Neutrophil (primary cell): ENCODE data around the gene DNAJB6.
A peak's percentile ranks its signal among the peaks of the same experiment; 100 is the strongest.

Experiments used
- H3K27ac ChIP-seq: fragments of 200-600 bp; sonication (generic); 2 replicates; pipeline ENCODE4 v1.5.1; 2016; ENCODE audit warnings: mild to moderate bottlenecking, moderate library complexity
- H3K27me3 ChIP-seq: fragments of 200-600 bp; sonication (generic); 2 replicates; pipeline ENCODE4 v1.6.0; 2016; ENCODE audit warnings: mild to moderate bottlenecking
- H3K36me3 ChIP-seq: fragments of 200-600 bp; sonication (generic); 2 replicates; pipeline ENCODE4 v1.5.1; 2017
- H3K4me1 ChIP-seq, 2 experiments: fragments of 200-600 bp in 1 of 2; sonication (generic) in 1 of 2; 1 replicate in 1 of 2; 2 replicates in 1 of 2; pipeline versions ENCODE4 v1.5.1 to v1.6.1; 2013 to 2016; ENCODE audit warnings: low read depth in 1 of 2, low read length in 1 of 2, mild to moderate bottlenecking in 1 of 2, moderate library complexity in 1 of 2; ENCODE audit not compliant: control insufficient read depth in 1 of 2, insufficient read depth in 1 of 2
- H3K4me3 ChIP-seq, 2 experiments: fragments of 200-600 bp in 1 of 2; sonication (generic) in 1 of 2; 1 replicate in 1 of 2; 2 replicates in 1 of 2; pipeline ENCODE4 v1.5.1; 2013 to 2016; ENCODE audit warnings: low read depth in 1 of 2, low read length in 1 of 2, mild to moderate bottlenecking in 1 of 2, moderate library complexity in 1 of 2
- H3K9me3 ChIP-seq: fragments of 200-600 bp; sonication (generic); 2 replicates; pipeline ENCODE4 v1.5.1; 2016
- CTCF ChIP-seq: fragments of 200-600 bp; sonication (generic); IDR thresholded peaks from 2 replicates; pipeline ENCODE4 v1.5.1; 2016; ENCODE audit warnings: antibody characterized with exemption

Gene DNAJB6

GRCh38 chr7:157355784-157356511 is 19.1 kb downstream of the DNAJB6 start:
- Histone ChIP-seq H3K4me1 (peaks cover 49 to 70% of the 10 kb centered on the region in 2 experiments), H3K27me3 (no peaks in the 10 kb centered on the region), H3K4me3 (no peak overlapping the region), H3K27ac (peak overlapping the region; percentile 88), H3K36me3 (peaks cover 32% of the 10 kb centered on the region), H3K9me3 (no peaks in the 10 kb centered on the region)
- TF ChIP-seq CTCF: no peak

- H3K4me3 ChIP-seq: peak overlapping the region; percentile 4 to 5
- TF ChIP-seq CTCF: no peak
- H3K27ac ChIP-seq: peak overlapping the region; percentile 88
- peaks cover 45% of the 10 kb centered on the region for H3K36me3 ChIP-seq
- H3K27me3 ChIP-seq: no peaks in the 10 kb centered on the region
- H3K9me3 ChIP-seq: no peaks in the 10 kb centered on the region
- peaks cover 39 to 56% of the 10 kb centered on the region in 2 experiments for H3K4me1 ChIP-seq
Observed at GRCh38 chr7:157357129-157358040, 20.6 kb downstream of the DNAJB6 start.

GRCh38 chr7:157358041-157358752 is 21.4 kb downstream of the DNAJB6 start:
- peaks cover 31 to 48% of the 10 kb centered on the region in 2 experiments for H3K4me1 ChIP-seq
- H3K27ac ChIP-seq: peak overlapping the region; percentile 88
- H3K4me3 ChIP-seq: no peak overlapping the region
- H3K27me3 ChIP-seq: no peaks in the 10 kb centered on the region
- H3K36me3 ChIP-seq: peaks cover 53% of the 10 kb centered on the region
- no peak for TF ChIP-seq CTCF
- H3K9me3 ChIP-seq: no peaks in the 10 kb centered on the region

- no peaks in the 10 kb centered on the region for H3K9me3 ChIP-seq
- H3K27ac ChIP-seq: peak overlapping the region; percentile 88
- no peaks in the 10 kb centered on the region for H3K27me3 ChIP-seq
- peaks cover 58% of the 10 kb centered on the region for H3K36me3 ChIP-seq
- TF ChIP-seq CTCF: no peak
- no peak overlapping the region for H3K4me3 ChIP-seq
- H3K4me1 ChIP-seq: peaks cover 26 to 43% of the 10 kb centered on the region in 2 experiments
Observed at GRCh38 chr7:157358753-157359096, 21.9 kb downstream of the DNAJB6 start.

- TF ChIP-seq CTCF: no peak
- H3K9me3 ChIP-seq: no peaks in the 10 kb centered on the region
- peak overlapping the region; percentile 12 for H3K27ac ChIP-seq
- H3K36me3 ChIP-seq: peaks cover 67% of the 10 kb centered on the region
- H3K4me1 ChIP-seq: peaks cover 25 to 35% of the 10 kb centered on the region in 2 experiments
- H3K27me3 ChIP-seq: no peaks in the 10 kb centered on the region
- no peak overlapping the region for H3K4me3 ChIP-seq
Observed at GRCh38 chr7:157359581-157359980, 22.8 kb downstream of the DNAJB6 start.
